Epithelial cell of proximal tubule (primary cell): Measurements from ENCODE around the gene ECE1. TPM values are rescaled to one million over a fixed set of nuclear protein-coding genes. Genes with fewer than 3 reads are reported as not detected.

ENCODE experiments used
- DNase-seq: peaks from one replicate; pipeline ENCODE4 v3.0.0-alpha.2; 2011; ENCODE audit warnings: low read depth
- H3K4me3 ChIP-seq: 2 replicates; pipeline ENCODE4 v1.5.1; 2011; ENCODE audit warnings: low read depth, mild to moderate bottlenecking, low read length
- total RNA-seq: library from RNA; depleted of rRNA; stranded (reverse); fragments of >200 nt; gene quantifications from 2 replicates; pipeline ENCODE4 v1.2.3, GENCODE V29; 2015
- TF ChIP-seq, protein P1 (sequence below): conservative IDR thresholded peaks from 2 replicates; pipeline ENCODE4 v1.5.1; 2012; ENCODE audit warnings: low read depth, mild to moderate bottlenecking, low read length

The ECE1 gene
- total RNA-seq, 1 donor from 2014 or later: 115 TPM

DNA sequence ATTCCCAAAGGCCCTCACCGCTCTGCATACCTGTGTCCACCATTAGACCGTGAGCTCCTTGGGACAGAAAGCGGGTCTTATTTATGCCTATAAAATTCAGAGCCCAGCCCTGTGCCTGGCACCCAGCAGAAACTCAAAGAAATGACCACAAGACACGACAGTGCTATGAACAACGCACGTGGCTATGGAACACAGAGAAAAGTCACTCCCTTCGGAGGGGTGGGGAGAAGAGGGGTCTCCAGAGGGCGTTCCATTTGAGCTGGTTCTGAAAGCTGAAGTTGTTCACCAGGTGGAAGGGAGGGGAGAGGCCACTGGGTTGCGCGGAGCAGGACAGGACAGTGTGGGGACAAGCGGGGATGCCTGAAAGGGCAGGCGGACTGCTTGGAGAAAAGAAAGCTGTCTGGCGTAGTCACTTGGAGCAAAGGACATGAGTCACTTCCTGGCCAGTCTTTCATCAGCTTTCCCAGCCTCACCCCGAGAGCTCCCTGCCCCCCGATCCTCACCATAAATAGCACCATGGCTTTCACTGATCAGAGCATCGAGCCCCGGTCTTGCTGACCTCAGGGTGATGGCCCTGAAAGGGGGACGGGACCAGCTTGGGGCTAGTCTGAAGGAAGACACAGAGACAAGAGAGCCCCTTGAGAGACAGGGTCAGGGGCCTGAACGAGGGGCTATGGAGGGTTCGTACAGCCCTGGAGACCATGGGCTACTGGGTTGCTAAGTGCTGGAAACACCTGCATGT is 28.5 kb downstream of the ECE1 start:
- H3K4me3 ChIP-seq: no peak overlapping the region
- peak; percentile 50 for DNase-seq
- TF ChIP-seq, protein P1, sequence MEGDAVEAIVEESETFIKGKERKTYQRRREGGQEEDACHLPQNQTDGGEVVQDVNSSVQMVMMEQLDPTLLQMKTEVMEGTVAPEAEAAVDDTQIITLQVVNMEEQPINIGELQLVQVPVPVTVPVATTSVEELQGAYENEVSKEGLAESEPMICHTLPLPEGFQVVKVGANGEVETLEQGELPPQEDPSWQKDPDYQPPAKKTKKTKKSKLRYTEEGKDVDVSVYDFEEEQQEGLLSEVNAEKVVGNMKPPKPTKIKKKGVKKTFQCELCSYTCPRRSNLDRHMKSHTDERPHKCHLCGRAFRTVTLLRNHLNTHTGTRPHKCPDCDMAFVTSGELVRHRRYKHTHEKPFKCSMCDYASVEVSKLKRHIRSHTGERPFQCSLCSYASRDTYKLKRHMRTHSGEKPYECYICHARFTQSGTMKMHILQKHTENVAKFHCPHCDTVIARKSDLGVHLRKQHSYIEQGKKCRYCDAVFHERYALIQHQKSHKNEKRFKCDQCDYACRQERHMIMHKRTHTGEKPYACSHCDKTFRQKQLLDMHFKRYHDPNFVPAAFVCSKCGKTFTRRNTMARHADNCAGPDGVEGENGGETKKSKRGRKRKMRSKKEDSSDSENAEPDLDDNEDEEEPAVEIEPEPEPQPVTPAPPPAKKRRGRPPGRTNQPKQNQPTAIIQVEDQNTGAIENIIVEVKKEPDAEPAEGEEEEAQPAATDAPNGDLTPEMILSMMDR: no peak

DNA sequence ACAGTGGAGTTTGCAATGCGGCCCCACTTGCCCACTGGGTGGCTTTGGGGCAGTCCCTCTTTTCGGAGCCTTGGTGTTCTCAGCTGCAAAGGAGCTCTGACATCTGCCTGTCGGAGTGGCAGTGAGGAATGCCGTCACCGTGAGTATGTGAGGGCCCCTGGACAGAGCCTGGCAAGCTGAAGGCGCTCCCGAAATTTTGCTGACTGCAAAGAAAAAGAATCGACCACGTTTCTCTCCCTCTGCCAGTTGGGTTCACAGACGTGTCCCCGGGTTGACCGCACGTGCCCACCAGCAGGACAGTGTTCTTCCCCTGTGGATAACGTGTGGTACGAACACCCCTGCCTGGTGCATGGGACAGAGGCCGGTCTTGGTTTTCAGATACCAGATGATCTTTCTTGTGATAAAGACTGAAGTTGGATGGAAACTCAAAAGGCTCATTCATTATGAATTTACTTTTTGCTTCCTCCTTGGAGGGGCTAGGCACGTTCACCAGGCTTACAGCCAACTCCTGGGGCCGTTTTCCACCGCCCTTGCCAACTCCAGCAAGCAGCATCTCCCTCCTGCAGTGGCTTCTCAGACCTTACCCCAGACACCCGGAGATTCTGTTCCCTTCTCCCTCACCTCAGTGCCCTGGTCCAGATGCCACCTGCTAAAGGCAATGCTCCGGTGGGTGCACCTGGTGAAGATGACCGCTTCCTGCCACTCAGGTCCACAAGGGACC is 29.7 kb downstream of the ECE1 start:
- no peak for DNase-seq
- TF ChIP-seq, protein P1: no peak
- no peak overlapping the region for H3K4me3 ChIP-seq

DNA sequence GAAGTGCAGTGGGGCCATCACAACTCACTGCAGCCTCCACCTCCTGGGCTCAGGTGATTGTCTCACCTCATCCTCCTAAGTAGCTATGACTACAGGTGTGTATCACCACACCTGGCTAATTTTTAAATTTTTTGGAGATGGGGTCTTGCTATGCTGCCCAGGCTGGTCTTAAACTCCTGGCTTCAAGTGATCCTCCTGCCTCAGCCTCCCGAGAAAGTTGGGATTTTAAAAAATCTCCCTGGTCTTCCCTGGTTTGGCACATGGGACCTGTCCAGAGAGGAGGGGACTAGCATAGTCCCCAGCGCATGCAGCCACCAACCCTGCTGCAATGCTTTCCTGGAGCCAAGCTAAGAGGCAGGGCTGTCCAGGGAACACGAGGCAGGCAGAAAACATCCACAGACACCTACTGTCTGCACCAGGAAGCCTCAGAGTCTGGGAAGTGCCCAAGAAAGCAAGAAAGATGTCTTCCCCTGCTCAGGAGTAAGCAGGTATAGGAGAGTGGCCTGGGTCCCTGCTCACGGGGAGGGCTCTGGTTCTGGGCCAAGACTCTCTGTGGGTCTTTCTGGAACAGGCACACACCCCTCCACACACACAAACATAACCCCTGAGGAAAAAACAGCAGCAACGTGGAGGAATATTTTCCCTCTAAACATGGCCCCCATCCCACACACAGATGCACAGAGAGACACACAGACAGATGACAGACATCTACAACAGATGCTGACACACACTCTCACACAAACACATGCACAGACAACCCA is 30.8 kb downstream of the ECE1 start:
- TF ChIP-seq, protein P1: no peak
- DNase-seq: no peak
- H3K4me3 ChIP-seq: no peak overlapping the region

DNA sequence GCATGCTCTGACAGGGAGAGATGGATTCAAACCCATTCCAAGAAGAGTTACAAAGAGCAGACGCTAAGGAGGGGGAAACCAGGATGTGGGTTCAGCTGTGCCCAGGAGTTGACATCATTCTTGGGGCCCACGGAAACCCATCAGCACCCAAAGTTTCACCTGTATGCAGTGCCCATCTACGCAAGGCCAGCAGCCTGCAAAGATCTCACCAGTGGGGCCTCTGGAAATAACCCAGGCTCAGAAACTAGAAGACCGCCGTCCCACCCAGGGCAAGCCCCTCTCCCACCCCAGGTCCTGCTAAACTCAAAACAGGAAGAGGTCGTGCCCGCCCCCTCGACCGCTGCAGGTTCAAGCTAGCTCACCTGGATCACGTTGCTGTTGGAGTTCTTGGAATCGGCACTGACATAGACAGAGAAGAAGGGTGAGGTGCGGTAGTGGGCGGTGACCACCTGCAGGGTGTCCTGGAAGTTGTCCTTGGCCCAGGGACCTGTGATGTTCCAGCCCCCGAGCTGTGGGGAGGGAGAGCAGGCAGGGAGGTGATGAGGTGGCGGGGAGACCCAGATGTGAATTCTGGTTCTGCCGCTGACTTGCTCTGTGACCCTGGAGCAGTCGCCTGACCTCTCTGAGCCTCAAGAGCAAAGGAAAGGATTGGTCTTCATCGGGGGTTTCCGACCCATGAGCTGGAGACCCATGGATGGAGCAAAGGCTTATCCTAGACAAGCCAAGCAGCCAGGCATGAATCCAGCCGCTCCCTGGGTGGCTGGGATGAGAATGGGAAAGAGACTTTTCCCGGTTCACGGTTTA is 31.7 kb downstream of the ECE1 start:
- no peak for DNase-seq
- no peak overlapping the region for H3K4me3 ChIP-seq
- TF ChIP-seq, protein P1: no peak

DNA sequence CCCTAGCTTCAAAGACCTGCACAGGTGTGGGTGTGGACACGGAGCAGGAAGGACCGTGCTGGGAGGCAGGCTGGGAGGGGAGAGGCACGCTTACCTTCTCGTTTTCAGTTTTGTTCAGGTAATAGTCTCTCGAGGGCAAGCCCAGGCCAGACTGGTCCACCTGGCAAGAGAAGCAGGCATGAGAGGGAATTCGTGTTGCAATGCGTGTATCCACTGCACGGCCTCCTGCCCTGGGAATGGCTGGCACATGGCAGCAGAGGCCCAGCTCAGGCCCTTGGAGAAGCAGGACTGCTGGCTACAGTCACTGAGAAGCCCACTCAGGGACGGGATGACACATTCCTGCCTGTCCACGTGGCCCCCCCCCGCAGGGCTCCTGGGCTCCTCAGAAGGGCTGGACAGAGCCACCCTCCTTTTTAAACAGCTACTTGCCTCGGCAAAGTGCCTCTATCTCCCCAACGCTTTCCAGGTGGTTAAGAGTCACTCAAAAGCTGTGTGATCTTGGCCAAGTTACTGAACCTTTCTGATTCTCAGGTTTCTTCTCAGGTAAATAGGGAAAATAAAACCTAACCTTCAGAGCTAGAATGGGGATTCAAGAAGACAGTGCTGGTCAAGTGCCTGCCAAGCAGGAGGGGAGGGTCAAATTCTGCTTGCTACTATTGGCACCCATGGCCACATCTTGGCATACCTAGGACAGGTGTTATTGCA is 32.7 kb downstream of the ECE1 start:
- DNase-seq: no peak
- TF ChIP-seq, protein P1: no peak
- H3K4me3 ChIP-seq: no peak overlapping the region

- TF ChIP-seq, protein P1: no peak
- H3K4me3 ChIP-seq: no peak overlapping the region
- DNase-seq: no peak
Observed at GRCh38 chr1:21256776-21257175, 33.5 kb downstream of the ECE1 start.
